Measurements from ENCODE around the gene ST3GAL2.

DNA sequence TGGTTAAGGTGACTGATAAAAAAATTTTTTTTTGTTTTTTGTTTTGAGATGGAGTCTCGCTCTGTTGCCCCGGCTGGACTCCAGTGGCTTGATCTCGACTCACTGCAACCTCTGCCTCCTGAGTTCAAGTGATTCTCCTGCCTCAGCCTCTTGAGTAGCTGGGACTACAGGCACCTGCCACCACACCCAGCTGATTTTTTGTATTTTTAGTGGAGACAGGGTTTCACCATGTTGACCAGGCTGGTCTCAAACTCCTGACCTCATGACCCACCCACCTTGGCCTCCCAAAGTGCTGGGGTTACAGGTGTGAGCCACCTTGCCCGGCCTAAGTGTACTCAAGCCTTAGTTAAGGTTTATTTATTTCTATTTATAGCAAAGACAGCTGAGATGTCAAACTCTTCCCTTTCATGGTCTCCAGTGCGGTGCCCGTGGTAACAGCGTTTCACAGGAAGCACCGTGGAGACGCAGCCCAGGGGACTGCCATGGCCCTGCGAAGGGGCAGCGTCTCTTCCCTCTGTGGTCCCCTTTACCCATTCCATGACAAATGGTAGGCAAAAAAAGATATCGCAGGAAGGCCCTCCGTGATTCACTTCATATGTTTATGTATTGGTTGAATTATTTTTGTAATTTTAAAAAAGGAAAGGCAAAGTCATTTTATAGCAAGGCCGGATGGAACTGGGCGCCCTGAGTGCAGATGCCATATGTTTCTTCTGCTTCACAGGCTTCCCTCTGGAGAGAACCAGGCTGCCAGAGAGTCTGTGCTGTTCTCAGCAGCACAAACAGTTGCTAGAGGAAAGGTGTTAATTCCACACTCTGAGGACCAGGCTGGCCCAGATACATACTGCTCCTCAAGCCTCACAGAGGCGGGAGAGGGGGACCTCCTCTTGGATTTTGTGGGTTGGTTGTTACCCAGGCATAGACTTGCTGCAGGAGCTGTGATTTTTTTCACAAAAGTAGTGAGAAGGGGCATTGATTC is 63.0 kb downstream of the ST3GAL2 start:
- TF ChIP-seq TAF1 (IDR thresholded peaks at IDR 0.05; ENCODE audit: low read depth): no peak
- no peak for TF ChIP-seq CREB1 (IDR thresholded peaks at IDR 0.05; ENCODE audit: low read depth)
- TF ChIP-seq REST (IDR thresholded peaks at IDR 0.05; ENCODE audit: low read depth): no peak
- no peak for TF ChIP-seq RAD21 (IDR thresholded peaks at IDR 0.05; ENCODE audit: low read depth)
- no peak for TF ChIP-seq TCF12 (IDR thresholded peaks at IDR 0.05; ENCODE audit: low read depth)
- TF ChIP-seq FOXM1 (IDR thresholded peaks at IDR 0.05; ENCODE audit: borderline replicate concordance, low read depth): no peak
- TF ChIP-seq YY1 (IDR thresholded peaks at IDR 0.05; ENCODE audit: low read depth): no peak
- no peak for TF ChIP-seq CEBPB (IDR thresholded peaks at IDR 0.05)
- TF ChIP-seq, protein P1, sequence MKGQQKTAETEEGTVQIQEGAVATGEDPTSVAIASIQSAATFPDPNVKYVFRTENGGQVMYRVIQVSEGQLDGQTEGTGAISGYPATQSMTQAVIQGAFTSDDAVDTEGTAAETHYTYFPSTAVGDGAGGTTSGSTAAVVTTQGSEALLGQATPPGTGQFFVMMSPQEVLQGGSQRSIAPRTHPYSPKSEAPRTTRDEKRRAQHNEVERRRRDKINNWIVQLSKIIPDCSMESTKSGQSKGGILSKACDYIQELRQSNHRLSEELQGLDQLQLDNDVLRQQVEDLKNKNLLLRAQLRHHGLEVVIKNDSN (IDR thresholded peaks at IDR 0.05): no peak
- no peak for TF ChIP-seq EP300 (IDR thresholded peaks at IDR 0.05; ENCODE audit: borderline replicate concordance)
- no peak for TF ChIP-seq ZBTB7A (IDR thresholded peaks at IDR 0.05; ENCODE audit: low read depth)
